Sigmoid colon (tissue), 7 donors: ENCODE results near the gene YEATS4. TPM values are rescaled to one million over a fixed set of nuclear protein-coding genes. Genes with fewer than 3 reads are reported as not detected.
"Not testable (repeated sequence)": the region's sequence is repeated elsewhere in the genome, so short reads cannot be mapped to it uniquely, and the experiment has no call there.

Experiments used
- DNase-seq: peaks from one replicate; pipeline ENCODE4 v3.0.0-alpha.2; 2019
- H3K27ac ChIP-seq, 4 donors: fragments of 200-600 bp; sonication (generic); one replicate each; pipeline ENCODE4 v1.5.1; 2016 to 2019; ENCODE audit warnings: mild to moderate bottlenecking in 1 of 4
- H3K27me3 ChIP-seq, 3 donors: fragments of 200-600 bp; sonication (generic); one replicate each; pipeline ENCODE4 v1.5.1; 2019; ENCODE audit warnings: mild to moderate bottlenecking in 1 of 3
- H3K36me3 ChIP-seq, 4 donors: fragments of 200-600 bp; sonication (generic); one replicate each; pipeline ENCODE4 v1.5.1; 2016 to 2019
- H3K4me1 ChIP-seq, 4 donors: fragments of 200-600 bp; sonication (generic); one replicate each; pipeline ENCODE4 v1.5.1; 2017 to 2019
- H3K4me3 ChIP-seq, 4 donors: fragments of 200-600 bp; sonication (generic); one replicate each; pipeline ENCODE4 v1.5.1; 2017 to 2019; ENCODE audit warnings: mild to moderate bottlenecking in 2 of 4, moderate library complexity in 1 of 4
- H3K9me3 ChIP-seq, 4 donors: fragments of 200-600 bp in 3 of 4; sonication (generic) in 3 of 4; one replicate each; pipeline versions ENCODE4 v1.5.1 to v1.6.1; 2013 to 2019
- CTCF ChIP-seq, 4 experiments: fragments of 450-650 bp in 3 of 4; fragments of 200-600 bp in 1 of 4; IDR thresholded peaks; one replicate each; pipeline ENCODE4 v1.5.1; 2016 to 2019; ENCODE audit warnings: antibody characterized with exemption in 4 of 4, mild to moderate bottlenecking in 3 of 4, moderate library complexity in 2 of 4
- EP300 ChIP-seq, 4 donors: sonication (generic); formaldehyde crosslinking; IDR thresholded peaks; one replicate each; pipeline ENCODE4 v1.6.1; 2017; ENCODE audit warnings: antibody characterized with exemption in 4 of 4
- POLR2A ChIP-seq, 2 donors: fragments of 450-650 bp; IDR thresholded peaks; one replicate each; pipeline ENCODE4 v1.6.1; 2016; ENCODE audit warnings: antibody characterized with exemption in 2 of 2, mild to moderate bottlenecking in 2 of 2, moderate library complexity in 2 of 2
- POLR2AphosphoS5 ChIP-seq, 4 donors: sonication (generic); formaldehyde crosslinking; IDR thresholded peaks; one replicate each; pipeline ENCODE4 v1.6.1; 2017; ENCODE audit warnings: antibody characterized with exemption in 4 of 4
- WGBS, 2 donors: extraction: QIAGEN DNeasy Blood & Tissue Kit; methylation state at CpG; one replicate each; pipeline ENCODE4 v1.1.7; 2013; 5-methylcytosine and 5-hydroxymethylcytosine counted together
- intact Hi-C: fragments of 100-400 bp; cut with DNase I; formaldehyde crosslinking; loops from one replicate; pipeline ENCODE4 v1.15.1; 2023
- polyA plus RNA-seq, 3 donors: library from polyadenylated mRNA; stranded (reverse); fragments of 200-250 nt; gene quantifications; one replicate each; pipeline ENCODE4 v1.2.3, GENCODE V29; 2013
- total RNA-seq, 4 donors: library from RNA; depleted of rRNA; stranded (reverse); fragments of >200 nt; gene quantifications; one replicate each; pipeline ENCODE4 v1.1.0, GENCODE V29; 2016
- donor health status: healthy with polysubstance abuse.
- donor health status: Bipolar disorder and iron deficiency.
- donor health status: healthy.

YEATS4 gene
- total RNA-seq (10 to 100 TPM; 13.3 to 61.2 (median 29.7) TPM), polyA plus RNA-seq (10 to 100 TPM; 16.6 to 19.8 (median 18.9) TPM)

- H3K36me3 ChIP-seq = peaks cover 0 to 7% (median 0%) of the 10 kb centered on the region in 4 donors
- no peaks in the 10 kb centered on the region for H3K9me3 ChIP-seq
- intact Hi-C loops = loop anchor here (5.0 kb wide), 4 partner anchors 113 to 228 kb away; partner anchors contain the start of genes CCT2 and FRS2
- 0% methylated on average over 70 of the region's 70 CpGs for WGBS, 2 donors
- no peaks in the 10 kb centered on the region for H3K27me3 ChIP-seq
- DNase-seq = peak; percentile 93
- peak within 1 kb of the TSS; percentile 97 to 99 (median 98) for H3K27ac ChIP-seq
- no peak for TF ChIP-seq EP300 (IDR thresholded peaks at IDR 0.05)
- no peak for TF ChIP-seq CTCF (IDR thresholded peaks at IDR 0.05)
- peak; percentile 64 to 86 (median 80) for TF ChIP-seq POLR2AphosphoS5 (IDR thresholded peaks at IDR 0.05)
- peak; percentile 31 to 43 for TF ChIP-seq POLR2A (IDR thresholded peaks at IDR 0.05)
- peak within 1 kb of the TSS; percentile 83 to 96 (median 88) for H3K4me3 ChIP-seq
- peaks cover 0 to 19% (median 17%) of the 10 kb centered on the region in 4 donors for H3K4me1 ChIP-seq
Measured at GRCh38 chr12:69359531-69360347, at the start of gene YEATS4. Gene YEATS4 (plus strand): TSS chr12:69359743. CDS start chr12:69359973, 230 bp downstream.

- intact Hi-C loops = no loop called here
- Histone ChIP-seq H3K27ac (no peak overlapping the region), H3K27me3 (no peaks in the 10 kb centered on the region), H3K4me3 (no peak overlapping the region), H3K4me1 (no peaks in the 10 kb centered on the region), H3K9me3 (peaks cover 0 to 4% (median 0%) of the 10 kb centered on the region in 4 donors), H3K36me3 (no peaks in the 10 kb centered on the region)
- DNase-seq = no peak
- no peak for TF ChIP-seq POLR2A (IDR thresholded peaks at IDR 0.05)
- no peak for TF ChIP-seq CTCF (IDR thresholded peaks at IDR 0.05)
- no peak for TF ChIP-seq EP300 (IDR thresholded peaks at IDR 0.05)
- no peak for TF ChIP-seq POLR2AphosphoS5 (IDR thresholded peaks at IDR 0.05)
- WGBS, 2 donors = 96 to 98% methylated on average over 3 of the region's 3 CpGs
Measured at GRCh38 chr12:69313209-69313608, 46.3 kb upstream of the YEATS4 start.

- H3K4me1 ChIP-seq, intact Hi-C loops, H3K36me3 ChIP-seq, H3K4me3 ChIP-seq, H3K9me3 ChIP-seq, DNase-seq, H3K27me3 ChIP-seq, H3K27ac ChIP-seq: not testable (repeated sequence)
Measured at GRCh38 chr12:69316784-69317183, 42.8 kb upstream of the YEATS4 start.

GRCh38 chr12:69317233-69317632 lies 42.3 kb upstream of the YEATS4 start:
- H3K4me3 ChIP-seq, H3K9me3 ChIP-seq, H3K4me1 ChIP-seq, DNase-seq, intact Hi-C loops, H3K27me3 ChIP-seq, H3K27ac ChIP-seq, H3K36me3 ChIP-seq: not testable (repeated sequence)
- WGBS, 2 donors = 80 to 85% methylated on average over 2 of the region's 2 CpGs

GRCh38 chr12:69318225-69318624 lies 41.3 kb upstream of the YEATS4 start:
- intact Hi-C loops = no loop called here
- H3K4me1 ChIP-seq = no peaks in the 10 kb centered on the region
- no peaks in the 10 kb centered on the region for H3K27me3 ChIP-seq
- no peaks in the 10 kb centered on the region for H3K36me3 ChIP-seq
- no peak overlapping the region for H3K4me3 ChIP-seq
- TF ChIP-seq POLR2A (IDR thresholded peaks at IDR 0.05) = no peak
- TF ChIP-seq EP300 (IDR thresholded peaks at IDR 0.05) = no peak
- TF ChIP-seq POLR2AphosphoS5 (IDR thresholded peaks at IDR 0.05) = no peak
- TF ChIP-seq CTCF (IDR thresholded peaks at IDR 0.05) = no peak
- H3K9me3 ChIP-seq = peaks cover 0 to 4% (median 0%) of the 10 kb centered on the region in 4 donors
- no peak for DNase-seq
- 94 to 95% methylated on average over 2 of the region's 2 CpGs for WGBS, 2 donors
- no peak overlapping the region for H3K27ac ChIP-seq
